GM21717 (cell line): Measurements from ENCODE around the gene PITX2.
A peak's percentile ranks its signal among the peaks of the same experiment; 100 is the strongest.

Experiments used
- ATAC-seq: cut with Tn5 transposase; IDR thresholded peaks from one replicate; pipeline ENCODE4 v1.9.1; 2021; ENCODE audit warnings: mild to moderate bottlenecking, moderate library complexity; ENCODE audit not compliant: unreplicated experiment

The PITX2 gene

GRCh38 chr4:110622841-110623717 lies at the start of gene PITX2:
PITX2 (minus strand) TSS chr4:110623077; CDS start chr4:110622460, 617 bp downstream.
- peak; percentile 80 for ATAC-seq

- no peak for ATAC-seq
Measured at GRCh38 chr4:110671679-110672078, 48.8 kb upstream of the PITX2 start.

- no peak for ATAC-seq
Measured at GRCh38 chr4:110669663-110670062, 46.8 kb upstream of the PITX2 start.

- no peak for ATAC-seq
Measured at GRCh38 chr4:110668463-110669235, 45.8 kb upstream of the PITX2 start.

- ATAC-seq = no peak
Measured at GRCh38 chr4:110667670-110668069, 44.8 kb upstream of the PITX2 start.

GRCh38 chr4:110666030-110666429 lies 43.2 kb upstream of the PITX2 start:
- ATAC-seq = no peak

GRCh38 chr4:110663738-110664444 lies 41.0 kb upstream of the PITX2 start:
- ATAC-seq = no peak

GRCh38 chr4:110663206-110663605 lies 40.3 kb upstream of the PITX2 start:
- no peak for ATAC-seq

GRCh38 chr4:110660755-110661154 lies 37.9 kb upstream of the PITX2 start:
- no peak for ATAC-seq

GRCh38 chr4:110654254-110654635 lies 31.4 kb upstream of the PITX2 start:
- no peak for ATAC-seq

GRCh38 chr4:110653321-110654253 lies 30.7 kb upstream of the PITX2 start:
- no peak for ATAC-seq

GRCh38 chr4:110644008-110644407 lies 21.1 kb upstream of the PITX2 start:
- no peak for ATAC-seq

GRCh38 chr4:110643096-110643495 lies 20.2 kb upstream of the PITX2 start:
- no peak for ATAC-seq

GRCh38 chr4:110641218-110641617 lies 18.3 kb upstream of the PITX2 start:
- no peak for ATAC-seq

GRCh38 chr4:110640576-110640975 lies 17.7 kb upstream of the PITX2 start:
- ATAC-seq = no peak

- ATAC-seq = no peak
Measured at GRCh38 chr4:110639207-110640090, 16.6 kb upstream of the PITX2 start.

- no peak for ATAC-seq
Measured at GRCh38 chr4:110638089-110638746, 15.3 kb upstream of the PITX2 start.

GRCh38 chr4:110637408-110638088 lies 14.7 kb upstream of the PITX2 start:
- no peak for ATAC-seq
